Thyroid gland (tissue), 4 donors: ENCODE data around the gene CLIP4.

Experiments used
- CTCF ChIP-seq, 6 experiments: fragments of 200-600 bp in 3 of 6; fragments of 450-650 bp in 3 of 6; sonication (generic) in 3 of 6; IDR thresholded peaks; one replicate each; pipeline ENCODE4 v1.5.1; 2016 to 2019; ENCODE audit warnings: antibody characterized with exemption in 6 of 6, mild to moderate bottlenecking in 2 of 6, inconsistent platforms in 1 of 6, moderate library complexity in 1 of 6
- POLR2A ChIP-seq, 2 donors: fragments of 450-650 bp; IDR thresholded peaks; one replicate each; pipeline ENCODE4 v1.6.1; 2017; ENCODE audit warnings: antibody characterized with exemption in 2 of 2, mild to moderate bottlenecking in 2 of 2, moderate library complexity in 1 of 2

GRCh38 chr2:29104688-29105087, 10.5 kb upstream of the CLIP4 start:
- TF ChIP-seq CTCF (IDR thresholded peaks at IDR 0.05) (no peak), POLR2A (IDR thresholded peaks at IDR 0.05) (no peak)
